HG03442 (cell line): ENCODE measurements around the gene HSPA1B.
"Not testable (repeated sequence)": the region's sequence is repeated elsewhere in the genome, so short reads cannot be mapped to it uniquely, and the experiment has no call there.

Experiments
- ATAC-seq: cut with Tn5 transposase; IDR thresholded peaks from one replicate; pipeline ENCODE4 v1.9.1; 2021; ENCODE audit warnings: mild to moderate bottlenecking, moderate library complexity; ENCODE audit not compliant: unreplicated experiment

The HSPA1B gene

DNA sequence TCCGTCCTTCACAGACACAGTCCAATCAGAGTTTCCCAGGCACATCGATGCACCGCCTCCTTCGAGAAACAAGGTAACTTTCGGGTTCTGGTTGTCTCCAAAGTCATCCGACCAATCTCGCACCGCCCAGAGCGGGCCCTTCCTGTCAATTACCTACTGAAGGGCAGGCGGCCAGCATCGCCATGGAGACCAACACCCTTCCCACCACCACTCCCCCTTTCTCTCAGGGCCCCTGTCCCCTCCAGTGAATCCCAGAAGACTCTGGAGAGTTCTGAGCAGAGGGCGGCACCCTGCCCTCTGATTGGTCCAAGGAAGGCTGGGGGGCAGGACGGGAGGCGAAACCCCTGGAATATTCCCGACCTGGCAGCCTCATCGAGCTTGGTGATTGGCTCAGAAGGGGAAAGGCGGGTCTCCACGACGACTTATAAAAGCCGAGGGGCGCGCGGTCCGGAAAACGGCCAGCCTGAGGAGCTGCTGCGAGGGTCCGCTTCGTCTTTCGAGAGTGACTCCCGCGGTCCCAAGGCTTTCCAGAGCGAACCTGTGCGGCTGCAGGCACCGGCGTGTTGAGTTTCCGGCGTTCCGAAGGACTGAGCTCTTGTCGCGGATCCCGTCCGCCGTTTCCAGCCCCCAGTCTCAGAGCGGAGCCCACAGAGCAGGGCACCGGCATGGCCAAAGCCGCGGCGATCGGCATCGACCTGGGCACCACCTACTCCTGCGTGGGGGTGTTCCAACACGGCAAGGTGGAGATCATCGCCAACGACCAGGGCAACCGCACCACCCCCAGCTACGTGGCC lies at the start of gene HSPA1B:
Gene HSPA1B, plus strand, starts transcription at position 453 of the 794 bp plus-strand sequence. Its CDS starts 213 bp downstream, at position 666.
- peak; percentile 63 for ATAC-seq

DNA sequence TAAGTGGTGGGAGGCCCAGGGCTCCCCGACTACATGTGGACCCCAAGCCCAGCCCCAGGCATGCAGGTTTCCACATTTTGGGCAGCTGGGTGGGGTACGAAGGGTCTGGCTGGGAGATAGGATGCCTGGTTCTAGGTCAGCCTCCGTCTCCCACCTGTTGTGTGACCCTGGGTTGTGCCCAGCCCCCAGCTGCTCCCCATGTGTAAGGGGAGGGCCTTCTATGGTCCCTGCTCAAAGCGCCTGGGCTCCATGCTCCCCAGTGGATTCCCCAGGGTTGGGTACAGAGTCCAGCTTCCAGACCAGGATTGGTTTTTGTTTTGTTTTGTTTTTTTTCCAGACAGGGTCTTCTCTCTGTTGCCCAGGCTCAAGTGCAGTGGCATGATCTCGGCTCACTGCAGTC lies 49.3 kb upstream of the HSPA1B start:
- no peak for ATAC-seq

GRCh38 chr6:31778999-31779885 lies 48.3 kb upstream of the HSPA1B start:
- ATAC-seq = no peak

GRCh38 chr6:31779908-31780307 lies 47.6 kb upstream of the HSPA1B start:
- ATAC-seq = no peak

GRCh38 chr6:31780507-31781243 lies 46.9 kb upstream of the HSPA1B start:
- ATAC-seq = no peak

GRCh38 chr6:31781244-31782125 lies 46.1 kb upstream of the HSPA1B start:
- no peak for ATAC-seq

- ATAC-seq = no peak
Measured at GRCh38 chr6:31782126-31782855, 45.2 kb upstream of the HSPA1B start.

DNA sequence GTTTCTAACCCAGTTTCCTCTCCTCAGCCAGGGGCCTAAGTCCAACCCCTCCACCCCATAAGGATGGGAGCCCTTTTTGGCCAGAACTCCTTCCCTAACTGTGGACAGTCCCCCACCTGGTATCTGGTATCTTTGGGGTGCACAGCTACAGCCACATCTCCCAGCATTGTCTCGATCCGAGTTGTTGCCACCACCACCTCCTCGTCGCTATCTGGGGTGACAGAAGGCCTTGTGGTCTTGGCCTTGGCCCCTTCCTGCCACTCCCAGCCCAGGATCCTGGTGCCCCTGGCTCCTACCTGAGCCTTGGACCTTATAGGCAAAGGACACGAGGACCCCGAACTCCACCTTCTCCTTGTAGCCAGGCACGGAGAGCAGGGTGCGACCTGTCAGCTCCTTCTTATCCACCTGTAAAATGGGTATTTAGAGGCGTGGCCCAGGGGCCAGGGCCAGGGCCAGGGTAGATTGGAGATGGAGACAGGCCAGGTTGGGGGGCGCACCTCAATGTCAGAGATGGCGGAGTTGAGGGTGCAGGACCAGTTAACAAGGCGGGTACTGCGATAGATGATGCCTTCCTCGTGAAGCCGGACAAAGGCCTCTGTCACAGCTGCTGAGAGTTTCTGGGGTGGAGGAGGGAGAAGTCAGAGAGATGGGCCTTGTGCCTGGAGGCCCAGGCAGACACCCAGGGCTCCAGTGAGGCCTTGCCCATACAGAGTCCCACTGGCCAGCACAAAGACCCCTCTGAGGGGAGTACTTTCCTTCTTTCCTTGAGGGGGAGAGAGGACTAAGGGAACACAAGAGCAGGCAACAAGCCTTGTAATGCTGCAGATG lies 43.2 kb upstream of the HSPA1B start:
- no peak for ATAC-seq

DNA sequence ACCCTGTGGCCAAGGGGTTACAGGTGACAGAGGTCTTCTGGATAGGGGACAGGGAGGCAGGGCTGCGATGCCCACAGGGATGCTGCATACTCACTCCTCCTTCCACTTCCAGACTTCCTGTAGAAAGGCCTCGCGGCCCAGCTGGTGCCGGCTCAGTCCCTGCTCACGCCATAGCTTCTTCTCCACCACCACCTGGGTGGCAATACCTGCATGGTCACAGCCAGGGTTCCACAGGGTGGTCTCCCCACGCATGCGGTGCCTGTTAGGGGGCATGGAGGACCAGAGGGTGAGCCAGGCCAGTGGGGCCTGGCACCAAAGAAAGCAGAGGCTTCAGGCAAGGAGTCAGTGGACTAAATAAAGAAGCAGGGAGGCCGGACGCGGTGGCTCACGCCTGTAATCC lies 42.1 kb upstream of the HSPA1B start:
- ATAC-seq = no peak

DNA sequence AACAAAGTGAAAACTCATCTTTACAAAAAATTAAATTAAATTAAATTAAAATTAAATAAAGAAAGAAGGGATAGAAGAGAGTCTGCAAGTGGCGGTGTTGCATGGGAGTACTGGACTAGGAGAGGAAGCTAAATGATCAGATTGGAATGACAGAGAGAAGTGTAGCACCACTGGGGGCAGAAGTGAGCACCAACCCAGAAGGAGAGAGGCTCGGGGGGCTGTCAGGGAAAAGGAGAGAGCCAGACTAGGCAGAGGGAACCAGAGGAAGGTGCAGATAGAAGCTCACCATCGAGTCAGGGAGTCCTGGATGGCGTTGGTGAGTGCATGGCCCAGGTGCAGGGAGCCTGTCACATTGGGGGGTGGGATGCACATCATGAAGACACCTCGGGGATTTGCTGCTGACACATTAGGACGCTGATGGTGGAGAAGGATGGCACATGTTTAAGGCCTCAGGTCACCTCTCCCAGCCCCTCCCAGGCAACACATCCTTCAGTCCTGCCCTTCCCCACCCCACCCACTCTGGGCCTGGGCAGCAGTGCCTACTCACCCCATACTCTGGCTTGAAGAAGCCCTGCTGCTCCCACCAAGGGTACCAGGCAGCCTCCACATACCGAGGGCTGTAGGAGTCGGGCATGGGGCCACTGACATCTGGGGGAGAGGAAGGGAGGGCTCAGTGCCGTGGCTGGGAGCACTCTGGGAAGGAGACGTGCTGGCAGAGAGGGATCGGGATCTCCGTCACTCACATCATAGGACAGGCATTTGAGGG lies 36.0 kb upstream of the HSPA1B start:
- no peak for ATAC-seq

DNA sequence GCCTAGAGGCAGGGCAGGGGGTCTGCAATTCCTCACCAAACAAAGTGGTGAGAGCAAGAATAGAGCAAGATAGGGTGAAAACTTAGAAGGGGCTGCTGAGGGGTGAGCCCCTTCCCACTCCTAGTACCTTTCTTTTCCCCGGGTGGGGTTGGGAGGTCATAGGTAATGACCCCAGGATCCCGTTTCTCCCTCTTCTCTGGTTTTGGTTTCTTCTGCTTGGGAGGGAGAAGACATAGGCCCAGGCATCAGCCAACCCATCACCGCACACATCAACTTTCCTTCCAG lies 35.5 kb upstream of the HSPA1B start:
- ATAC-seq = no peak

GRCh38 chr6:31792761-31793171 lies 34.8 kb upstream of the HSPA1B start:
- no peak for ATAC-seq

DNA sequence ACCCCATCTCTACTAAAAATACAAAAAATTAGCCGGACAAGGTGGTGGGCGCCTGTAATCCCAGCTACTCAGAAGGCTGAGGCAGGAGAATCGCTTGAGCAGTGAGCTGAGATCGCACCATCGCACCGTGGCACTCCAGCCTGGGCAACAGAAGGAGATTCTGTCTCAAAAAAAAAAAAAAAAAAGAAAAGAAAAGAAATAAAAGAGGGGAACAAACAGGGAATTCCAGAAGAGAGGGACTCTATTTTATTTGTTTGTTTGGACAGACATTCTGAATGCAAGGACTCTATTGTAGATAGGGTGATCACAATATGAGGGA lies 33.7 kb upstream of the HSPA1B start:
- ATAC-seq = not testable (repeated sequence)

GRCh38 chr6:31794294-31794865 lies 33.2 kb upstream of the HSPA1B start:
- no peak for ATAC-seq

- ATAC-seq = peak; percentile 14
Measured at GRCh38 chr6:31794866-31795615, 32.5 kb upstream of the HSPA1B start.

- ATAC-seq = peak; percentile 75
Measured at GRCh38 chr6:31795616-31796298, 31.8 kb upstream of the HSPA1B start, which contains the start of gene VARS1. Gene VARS1 (minus strand): TSS chr6:31795752. CDS start chr6:31795217, 535 bp downstream.

- no peak for ATAC-seq
Measured at GRCh38 chr6:31796993-31797385, 30.5 kb upstream of the HSPA1B start.
